Measurements from ENCODE around the gene PPFIA4.
A peak's percentile ranks its signal among the peaks of the same experiment; 100 is the strongest.
"Not testable (repeated sequence)": the region's sequence is repeated elsewhere in the genome, so short reads cannot be mapped to it uniquely, and the experiment has no call there.

PPFIA4 gene

DNA sequence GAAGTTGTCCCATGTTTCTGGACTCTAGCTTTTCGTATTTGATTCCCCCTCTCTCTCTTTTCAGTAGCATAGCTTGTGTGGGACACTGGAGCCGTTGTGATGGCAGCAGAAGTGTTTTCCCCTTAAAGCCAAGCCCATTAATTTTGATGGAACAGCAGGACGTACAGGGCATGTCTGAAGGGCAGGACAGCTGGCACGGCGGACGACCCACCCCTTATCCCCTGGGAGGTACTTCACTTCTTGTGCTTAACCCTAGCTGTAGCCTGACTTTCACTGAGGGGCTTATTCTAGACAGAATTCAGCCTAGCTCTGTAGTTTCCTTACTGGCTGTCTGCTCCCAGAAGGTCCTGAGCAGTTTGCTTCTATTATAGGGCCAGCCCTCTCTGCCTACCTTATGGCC, 8.6 kb upstream of the PPFIA4 start:
- no peak for DNase-seq

DNA sequence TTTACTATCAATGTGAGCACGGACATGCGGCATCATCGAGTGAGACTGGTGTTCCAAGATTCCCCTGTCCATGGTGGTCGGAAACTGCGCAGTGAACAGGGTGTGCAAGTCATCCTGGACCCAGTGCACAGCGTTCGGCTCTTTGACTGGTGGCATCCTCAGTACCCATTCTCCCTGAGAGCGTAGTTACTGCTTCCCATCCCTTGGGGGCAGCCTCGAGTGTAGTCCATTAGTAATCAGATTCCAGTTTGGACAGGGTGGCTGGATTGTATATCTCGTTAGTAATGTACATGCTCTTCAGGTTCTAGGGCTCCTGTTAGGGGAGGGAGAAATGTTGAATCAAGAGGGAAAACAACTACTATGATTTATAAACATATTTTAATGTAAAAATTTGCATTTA, 3.4 kb upstream of the PPFIA4 start:
- DNase-seq = not testable (repeated sequence)

DNA sequence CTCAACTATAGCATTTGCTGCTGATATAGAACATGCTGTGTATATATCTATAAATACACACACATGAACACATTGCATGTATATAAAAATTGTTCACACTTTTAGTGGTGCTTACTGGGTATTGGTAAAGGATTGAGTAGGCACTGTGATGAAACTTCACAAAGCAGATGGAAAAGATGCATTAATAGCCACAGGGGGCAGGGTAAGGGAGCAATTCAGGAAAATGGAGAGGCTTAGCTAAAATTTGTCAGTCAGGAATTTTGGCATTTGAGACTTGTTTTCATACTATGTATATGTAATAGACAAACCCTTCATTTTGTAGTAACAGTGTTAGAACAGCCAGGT, 633 bp upstream of the PPFIA4 start:
- no peak for DNase-seq

DNA sequence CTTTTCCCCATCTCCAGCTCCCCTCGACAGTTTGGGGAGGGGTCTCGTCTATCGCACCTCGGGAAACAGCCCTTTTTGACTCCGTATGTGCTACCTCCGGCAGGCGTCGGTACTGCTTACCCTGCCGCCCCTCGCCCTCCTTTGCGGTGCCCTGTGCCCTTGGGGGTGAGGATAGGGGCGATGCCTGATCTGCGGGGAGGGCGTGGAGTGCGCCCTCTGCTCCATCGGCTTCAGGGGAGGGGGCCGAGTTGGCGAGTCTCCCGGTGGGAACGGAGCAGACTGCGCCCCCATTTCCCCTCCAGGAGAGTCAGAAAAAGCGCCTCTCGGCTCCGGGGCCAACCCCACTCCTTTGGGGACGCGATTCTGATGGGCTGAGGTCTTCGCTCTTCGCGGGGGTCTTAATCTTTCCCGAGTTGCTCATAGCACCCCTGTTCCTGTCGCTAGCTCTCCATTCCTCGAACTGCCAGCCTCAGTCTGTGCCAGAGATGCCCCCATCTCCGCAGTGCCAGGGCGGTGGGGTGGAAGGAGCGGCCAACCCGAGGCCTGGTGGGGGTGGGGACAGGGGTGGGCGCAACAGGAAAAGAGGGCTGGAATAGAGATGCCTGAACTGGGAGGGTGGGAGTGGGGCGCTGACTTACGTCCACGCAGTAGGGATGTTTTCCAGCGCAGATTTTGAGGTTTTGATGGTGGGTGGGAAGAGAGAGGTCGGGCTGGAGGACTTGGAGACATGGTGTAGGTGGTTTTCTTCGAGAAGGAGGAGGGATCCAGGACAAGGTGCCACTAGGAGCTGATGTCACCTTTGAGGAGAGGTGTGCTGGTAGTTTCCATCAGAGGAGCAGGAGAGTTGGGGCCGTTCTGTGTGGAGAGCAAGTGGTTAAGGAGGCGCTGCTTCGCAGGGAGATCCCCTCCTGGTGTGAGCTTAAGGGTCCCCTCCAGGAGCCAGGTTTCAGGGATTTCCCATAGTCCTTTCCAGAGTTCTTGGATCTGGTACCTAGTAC, 674 bp downstream of the PPFIA4 start:
- peak; percentile 28 for DNase-seq

DNA sequence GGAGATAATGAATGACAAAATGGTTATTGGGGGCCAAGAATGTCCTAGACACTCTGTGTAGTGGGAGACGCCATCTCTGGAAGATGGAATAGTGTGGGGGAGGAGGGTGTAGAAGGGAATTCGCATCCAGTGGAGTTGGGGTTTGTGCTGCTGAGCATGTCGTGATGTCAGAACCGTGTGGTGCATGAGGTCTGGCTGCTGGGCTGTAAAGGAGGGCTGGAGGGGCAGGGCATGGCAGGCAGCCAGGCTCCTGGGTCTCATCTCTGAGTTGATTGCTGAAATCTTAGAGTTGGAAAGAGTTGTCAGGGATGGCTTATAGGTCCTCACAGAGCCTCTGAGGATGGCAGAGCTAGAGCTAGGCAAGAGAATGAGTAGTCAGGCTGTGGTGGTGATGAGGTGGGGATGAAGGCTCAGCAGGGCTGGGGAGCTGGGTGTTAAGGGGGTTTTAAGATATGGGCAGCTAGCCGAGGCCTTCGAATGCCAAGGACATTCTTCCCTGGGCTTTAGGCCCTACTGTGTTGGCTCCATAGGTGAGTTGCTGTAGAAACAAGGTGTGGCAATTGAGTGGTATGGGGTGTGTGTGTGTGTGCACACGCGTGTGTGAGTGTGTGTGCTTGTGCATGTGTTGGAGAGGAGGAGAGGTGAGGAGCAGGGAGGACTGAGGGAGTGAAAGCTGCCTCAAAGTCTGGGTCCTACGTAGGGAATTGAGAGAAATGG, 1.9 kb downstream of the PPFIA4 start:
- DNase-seq = no peak

DNA sequence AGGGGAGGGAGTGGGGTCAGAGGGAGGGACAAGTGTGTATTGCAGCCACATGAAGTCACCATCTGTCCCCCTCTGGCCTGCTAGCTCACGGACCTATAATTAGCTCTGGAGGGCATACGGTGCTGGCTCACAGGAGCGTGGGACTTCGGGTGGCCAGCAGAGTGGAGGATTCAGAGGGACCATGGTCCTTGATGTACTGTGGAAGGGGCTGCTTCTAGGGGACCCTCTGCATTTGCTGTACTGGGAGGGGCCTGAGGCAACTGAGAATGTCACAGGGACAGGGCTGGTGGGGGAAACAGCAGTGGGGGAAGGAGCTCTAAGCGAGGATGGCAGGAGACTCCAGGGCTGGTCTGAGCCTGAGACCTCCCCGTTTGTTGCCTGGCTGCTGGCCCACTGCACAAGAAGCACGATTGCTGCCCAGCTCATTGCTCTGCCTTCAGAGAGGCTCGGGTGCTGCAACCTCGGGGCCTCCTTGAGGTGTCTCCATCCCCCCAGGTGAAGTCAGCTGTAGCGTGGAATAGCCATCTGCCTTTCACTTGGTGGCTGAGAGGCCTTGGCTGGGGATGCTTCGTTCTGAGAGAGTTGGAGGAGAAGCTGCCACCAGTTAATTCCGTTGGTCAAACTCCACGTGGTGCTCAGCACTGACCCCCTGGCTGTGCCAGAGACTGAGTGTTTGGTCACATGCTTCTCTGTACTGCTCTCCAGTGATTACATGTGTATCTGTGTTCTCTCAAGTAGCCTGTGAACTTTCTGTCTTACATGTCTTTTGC, 2.7 kb downstream of the PPFIA4 start:
- DNase-seq = peak; percentile 57

DNA sequence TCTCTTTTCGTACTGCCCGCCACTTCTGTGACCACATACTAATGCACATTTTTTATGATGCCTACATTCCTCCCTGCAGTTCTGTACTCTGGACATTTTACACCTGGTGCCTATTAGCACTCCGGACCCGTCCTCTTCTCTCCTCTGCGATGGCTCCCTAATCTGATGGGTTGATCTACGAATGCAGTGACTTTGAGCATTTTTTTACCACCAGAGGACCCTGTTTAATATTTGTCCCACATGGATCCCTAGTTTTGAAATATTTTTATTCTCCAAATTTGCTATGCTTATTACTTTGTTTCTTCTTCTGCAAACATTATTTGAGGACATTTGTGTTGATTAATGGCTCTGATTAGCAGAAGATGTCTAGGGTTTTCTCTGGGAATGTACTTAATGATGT, 5.2 kb downstream of the PPFIA4 start:
- no peak for DNase-seq

DNA sequence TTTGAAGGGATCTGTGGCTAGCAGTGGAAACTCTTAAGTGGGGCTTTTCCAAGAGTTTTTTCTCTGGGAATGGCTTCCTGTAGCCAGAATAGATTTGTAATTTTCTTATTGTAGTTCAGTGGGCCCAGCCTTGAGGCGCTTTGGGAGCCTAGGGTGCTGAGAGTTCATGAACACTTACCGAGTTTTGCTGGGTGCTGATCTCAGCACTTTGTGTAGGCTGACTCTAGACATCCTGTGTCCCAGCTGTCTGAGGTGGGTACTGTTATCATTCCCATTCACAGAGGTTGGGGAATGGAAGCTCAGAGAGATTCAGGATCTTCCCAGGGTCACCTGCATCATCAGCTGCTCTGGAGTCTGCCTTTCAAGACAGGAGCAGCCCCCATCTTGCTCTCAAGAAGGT, 7.0 kb downstream of the PPFIA4 start:
- DNase-seq = no peak

DNA sequence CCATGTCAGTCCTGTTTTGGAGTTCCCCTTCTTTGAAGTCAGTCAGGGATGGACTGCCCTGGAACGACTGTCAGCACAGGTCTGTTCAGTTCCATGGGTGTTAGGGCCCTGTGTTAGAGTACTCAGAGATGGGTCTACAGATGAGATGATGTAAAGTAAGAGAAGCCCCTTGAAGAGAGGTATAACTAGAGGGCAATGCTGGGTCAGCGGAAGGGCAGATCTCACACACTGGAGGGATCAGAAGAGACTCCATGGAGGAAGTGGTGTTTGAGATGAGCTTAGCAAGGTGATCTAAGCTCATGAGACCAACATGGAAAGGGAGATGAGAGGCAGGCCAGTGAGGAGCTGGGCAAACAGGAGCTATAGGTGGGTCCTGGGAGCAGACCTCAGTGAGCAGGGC, 7.6 kb downstream of the PPFIA4 start:
- no peak for DNase-seq

DNA sequence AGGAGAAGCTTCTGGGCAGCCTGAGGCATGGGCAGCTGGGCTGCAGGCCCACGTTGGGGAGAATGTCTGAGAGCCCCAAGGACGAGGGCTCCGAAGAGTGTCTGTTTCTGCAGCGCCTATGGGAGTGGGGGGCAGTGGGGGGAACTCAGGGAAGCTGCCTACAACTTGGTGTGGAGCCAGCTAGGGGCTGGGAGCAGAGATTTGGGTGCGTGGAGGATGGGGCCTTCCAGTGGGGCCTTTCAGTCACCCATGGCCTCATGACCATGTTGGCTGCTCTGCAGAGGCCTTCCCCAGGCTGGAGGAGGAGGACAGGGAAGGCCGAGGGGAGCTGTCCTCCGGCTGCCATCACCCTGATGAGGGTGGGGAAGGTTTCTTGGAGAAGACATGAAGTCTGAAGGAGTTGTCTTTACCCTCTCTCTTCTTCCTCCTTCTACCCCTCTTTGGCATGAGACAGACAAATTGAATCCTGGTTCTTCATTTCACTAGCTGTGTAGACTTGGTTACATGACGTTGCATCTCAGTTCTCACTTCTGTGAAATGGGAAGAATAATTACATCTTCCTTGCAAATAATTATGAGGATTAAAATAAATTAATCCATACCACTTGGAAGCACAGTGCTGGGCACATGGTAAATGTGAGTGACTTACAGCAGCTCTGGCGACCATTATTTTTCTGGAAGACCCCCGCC, 8.3 kb downstream of the PPFIA4 start:
- DNase-seq = no peak

DNA sequence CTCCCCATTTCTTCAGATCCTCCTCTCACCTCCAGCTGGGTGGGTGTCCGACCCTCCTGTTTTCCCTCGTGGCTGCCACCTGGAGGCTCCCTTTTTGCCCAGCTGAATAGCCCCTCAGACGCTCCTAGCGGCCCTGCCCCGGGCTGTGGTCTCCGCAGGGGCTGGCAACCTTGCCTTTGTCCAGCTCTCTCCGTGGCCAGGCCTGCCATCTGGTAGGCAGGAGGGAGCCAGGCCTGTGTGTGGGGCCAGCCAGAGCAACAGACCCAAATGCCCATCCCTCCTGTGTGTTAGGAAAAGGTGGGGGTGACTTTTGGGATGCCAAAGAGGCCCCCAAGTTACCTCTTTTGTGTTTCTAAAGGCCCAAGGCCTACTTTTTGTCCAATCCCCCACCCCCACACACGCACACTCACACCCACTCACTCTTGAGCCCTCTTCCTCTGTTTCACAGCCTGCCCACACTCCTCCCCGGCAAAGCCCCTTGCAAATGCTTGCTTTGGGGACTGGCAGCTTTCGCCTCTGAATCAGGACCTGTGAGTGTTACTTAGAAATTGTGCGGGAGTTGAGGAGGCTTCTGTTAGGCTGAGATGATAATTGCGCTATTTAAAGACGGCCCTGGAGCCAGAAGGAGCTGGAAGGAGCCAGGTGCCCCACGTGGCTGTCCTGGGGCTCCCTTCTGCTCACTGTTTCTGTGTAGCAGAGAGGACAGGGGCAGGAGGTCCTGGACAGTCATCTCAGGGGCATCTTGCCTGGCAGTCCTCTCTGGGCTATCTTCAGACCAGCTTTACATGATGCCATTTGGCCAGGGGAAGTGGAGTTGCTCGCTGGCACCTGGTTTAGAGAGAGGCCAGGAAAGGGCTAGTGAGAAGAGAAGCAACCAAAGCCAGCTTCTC, 9.1 kb downstream of the PPFIA4 start:
- no peak for DNase-seq

DNA sequence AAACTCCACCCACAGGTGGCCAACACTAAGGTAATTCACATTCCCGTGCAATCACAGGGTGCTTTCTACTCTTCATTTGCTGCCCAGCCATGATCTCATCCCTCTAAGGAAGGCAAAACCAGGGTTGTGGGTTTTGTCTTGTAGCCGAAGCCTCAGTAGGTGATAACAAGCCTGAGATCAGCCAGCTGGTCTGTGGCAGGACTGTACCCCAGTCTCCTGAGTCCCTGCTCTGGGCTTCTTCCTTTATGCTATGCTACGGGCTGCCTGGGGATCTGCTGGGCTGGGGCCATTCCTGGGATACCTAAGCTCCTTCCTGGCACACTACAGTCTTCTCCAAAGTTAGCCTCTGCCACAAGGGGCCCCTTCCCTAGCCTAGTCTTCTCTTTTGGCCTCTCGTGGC, 9.8 kb downstream of the PPFIA4 start:
- no peak for DNase-seq

DNA sequence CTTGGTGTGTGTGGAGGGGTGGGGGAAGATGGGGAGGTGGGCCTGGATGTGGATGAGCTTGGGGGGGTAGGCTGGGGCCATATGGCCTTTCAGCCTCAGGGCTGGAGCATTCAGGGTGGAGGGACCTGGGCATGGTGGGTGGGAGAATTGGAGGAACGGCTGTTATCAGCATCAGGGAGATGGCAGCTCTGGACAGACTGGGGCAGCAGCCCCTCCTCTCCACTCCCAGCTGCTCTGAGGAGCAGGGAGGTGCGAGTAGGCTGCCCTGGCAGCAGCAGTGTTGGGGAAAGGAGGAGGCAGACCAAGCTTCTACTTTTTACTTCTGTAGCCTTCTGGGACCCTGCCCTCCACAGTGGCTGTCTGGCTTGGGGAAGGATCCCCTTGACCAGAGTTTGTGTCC, 10.2 kb downstream of the PPFIA4 start:
- peak; percentile 46 for DNase-seq

DNA sequence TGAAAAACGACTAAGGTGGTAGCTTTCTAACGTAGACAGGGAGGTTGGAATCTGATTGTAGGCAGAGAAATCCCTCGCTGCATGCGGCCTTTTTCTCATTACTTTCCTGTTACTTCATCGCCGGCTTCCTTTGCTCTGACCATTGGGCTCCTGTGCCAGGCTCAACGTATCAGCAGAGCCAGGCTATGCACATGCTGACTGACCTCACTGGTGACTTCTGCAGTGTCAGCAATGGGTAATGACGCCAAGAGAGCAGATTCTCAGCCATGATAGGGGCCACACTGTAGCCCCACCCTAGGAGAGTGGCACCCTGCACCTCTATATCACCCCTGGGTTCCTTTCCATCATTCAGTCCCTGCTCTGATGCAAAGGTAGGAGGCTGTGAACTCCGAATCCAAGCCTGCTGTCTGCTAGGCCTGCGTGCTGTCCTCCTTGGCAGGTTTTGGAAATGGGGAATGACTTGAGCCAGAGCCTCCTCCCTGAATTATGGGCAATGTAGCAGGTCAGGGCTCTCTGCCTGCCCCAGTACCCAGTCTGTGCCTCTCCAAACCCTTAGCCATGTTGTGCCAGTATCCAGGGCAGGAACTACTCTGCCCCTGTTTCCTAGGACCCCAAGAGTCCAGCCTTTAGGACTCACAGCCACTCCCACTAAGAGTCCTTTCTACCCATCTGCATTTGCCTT, 11.4 kb downstream of the PPFIA4 start:
- no peak for DNase-seq

DNA sequence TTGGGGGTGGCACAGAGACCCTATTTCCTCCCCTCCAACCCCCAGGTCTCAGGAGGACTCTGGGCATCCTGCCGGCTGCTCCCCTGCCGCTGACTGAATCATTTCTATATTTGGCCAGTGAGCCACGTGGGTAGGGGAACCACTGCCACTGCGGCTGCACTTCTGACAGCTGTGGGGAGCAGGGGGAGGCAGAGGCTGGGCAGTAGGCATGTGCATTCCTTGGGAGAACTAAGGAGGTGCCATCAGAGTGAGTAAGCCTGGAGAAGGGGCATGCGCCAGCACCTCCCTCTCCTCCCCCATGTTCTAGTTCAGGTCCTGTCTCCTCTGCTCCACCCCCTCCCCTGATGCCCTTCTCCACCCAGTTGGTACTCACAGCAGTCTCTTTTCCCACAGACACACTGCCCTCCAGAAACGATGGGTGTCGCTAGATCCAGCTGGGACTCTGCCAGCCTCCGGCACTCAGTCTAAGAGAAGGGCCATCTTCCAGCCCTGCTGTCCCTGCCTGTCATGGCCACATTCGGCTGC, 12.0 kb downstream of the PPFIA4 start:
- peak; percentile 24 for DNase-seq

DNA sequence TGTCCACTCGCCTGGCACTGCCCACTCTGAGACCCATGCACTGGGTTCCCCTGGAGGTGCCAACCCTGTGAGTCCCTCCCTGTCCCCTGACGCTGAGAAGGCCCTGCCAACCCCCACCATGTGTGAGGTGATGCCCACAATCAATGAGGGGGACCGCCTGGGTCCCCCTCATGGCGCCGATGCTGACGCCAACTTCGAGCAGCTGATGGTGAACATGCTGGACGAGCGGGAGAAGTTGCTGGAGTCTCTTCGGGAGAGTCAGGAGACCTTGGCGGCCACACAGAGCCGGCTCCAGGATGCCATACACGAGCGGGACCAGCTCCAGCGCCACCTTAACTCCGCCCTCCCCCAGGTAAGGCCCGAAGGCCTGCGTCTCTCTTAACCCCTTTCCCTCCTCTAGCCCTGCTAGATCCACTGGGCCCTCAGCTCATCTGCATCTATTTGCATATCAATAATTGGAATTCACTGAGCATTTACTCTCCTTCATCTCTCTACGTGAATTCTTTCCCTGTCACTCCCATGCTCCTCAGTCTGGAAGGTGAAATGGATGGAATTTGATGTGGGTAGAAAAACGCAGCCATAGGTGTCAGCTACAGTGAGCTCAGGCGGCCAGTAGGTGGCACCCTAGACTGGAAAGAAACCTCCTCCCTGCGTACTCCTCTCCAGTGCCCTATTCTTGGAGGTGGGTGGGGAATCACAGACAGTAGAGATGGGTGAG, 12.8 kb downstream of the PPFIA4 start:
- peak; percentile 90 for DNase-seq

DNA sequence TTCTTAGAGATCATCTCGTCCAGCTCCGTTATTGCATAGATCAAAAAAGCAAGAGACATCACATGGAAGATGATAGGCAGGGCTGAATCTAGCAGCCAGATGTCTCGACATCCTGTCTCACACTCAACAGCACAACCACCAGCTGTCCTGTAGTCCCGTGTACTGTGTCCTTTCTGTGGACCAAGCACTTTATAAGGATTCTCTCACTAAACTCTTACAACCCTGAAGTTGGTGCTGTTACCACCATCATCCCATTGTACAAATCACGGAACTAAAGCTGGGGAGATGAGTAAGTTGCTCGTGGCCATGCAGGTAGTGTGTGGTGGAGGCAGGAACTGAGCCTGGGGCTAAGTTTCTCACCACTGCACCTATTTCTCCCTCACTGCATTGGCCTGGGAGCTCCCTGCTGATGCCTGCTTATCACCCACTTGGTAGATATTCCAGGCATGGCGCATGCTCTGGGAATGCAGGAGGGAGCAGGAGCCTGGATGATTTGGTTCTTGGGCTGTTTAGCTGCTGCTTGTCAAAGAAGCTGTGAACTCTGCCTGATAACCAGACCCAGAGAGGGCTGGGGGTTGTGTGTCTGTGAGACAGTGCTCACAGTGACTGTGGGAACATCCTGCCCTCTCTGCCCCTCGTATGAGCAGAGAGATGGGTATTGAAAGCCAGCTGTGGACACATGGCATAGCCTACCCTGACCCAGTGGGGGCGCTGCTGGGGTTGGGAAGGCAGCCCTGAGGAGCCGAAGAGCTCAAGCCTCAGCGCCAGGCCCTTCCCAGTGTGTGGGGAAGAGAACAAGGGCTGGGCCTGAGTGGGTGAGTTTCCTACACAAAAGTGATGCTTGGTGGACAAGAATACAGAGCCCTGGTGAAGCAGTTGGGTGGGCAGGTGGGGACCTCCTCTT, 13.6 kb downstream of the PPFIA4 start:
- no peak for DNase-seq

DNA sequence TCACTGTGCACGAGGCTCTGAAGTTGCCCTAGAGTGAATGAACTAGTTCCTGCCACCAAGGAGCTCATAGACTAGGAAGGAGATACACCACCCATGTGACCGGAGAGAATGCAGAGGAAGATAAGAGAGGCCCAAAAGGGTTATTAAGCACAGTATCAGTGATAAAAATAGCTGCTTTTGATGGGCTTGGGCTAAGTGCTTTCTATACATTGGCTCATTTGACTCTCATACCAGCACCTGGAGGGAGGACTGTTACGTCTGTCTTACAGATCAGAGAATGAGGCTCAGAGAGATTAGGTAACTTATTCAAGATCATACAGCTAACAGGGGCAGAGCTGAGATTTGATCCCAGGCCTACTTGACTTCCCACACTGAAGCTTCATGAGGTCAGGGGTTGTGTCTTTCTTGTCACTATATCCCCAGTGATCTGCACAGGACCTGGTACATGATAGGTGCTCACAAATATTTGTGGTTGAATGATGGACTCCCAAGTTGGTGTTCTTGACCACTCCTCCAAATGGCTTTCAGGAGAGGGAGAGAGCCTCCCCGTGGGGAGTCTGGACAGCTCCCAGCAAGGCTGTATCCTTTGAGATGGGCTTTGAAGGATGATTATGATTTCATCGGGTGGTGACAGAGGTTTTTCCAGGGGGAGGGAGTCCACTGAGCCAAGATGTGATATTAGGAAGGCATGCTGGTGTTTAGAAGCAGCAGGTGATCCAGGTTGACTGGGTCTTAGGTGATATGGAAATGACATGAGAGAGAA, 14.4 kb downstream of the PPFIA4 start:
- no peak for DNase-seq

All from eye (tissue), 1 donor.